ENCODE data around the gene NPC1L1.

The NPC1L1 gene

GRCh38 chr7:44534501-44534900 lies 6.6 kb downstream of the NPC1L1 start:
- Histone ChIP-seq H3K27me3 (replicated peaks; ENCODE audit: control insufficient read depth, insufficient read depth, low read length) (no peaks in the 10 kb centered on the region), H3K4me3 (replicated peaks; ENCODE audit: low read depth, low read length) (no peak overlapping the region), H3K36me3 (ENCODE audit: control insufficient read depth, insufficient read depth, low read length) (no peaks in the 10 kb centered on the region)
- TF ChIP-seq, protein P1, sequence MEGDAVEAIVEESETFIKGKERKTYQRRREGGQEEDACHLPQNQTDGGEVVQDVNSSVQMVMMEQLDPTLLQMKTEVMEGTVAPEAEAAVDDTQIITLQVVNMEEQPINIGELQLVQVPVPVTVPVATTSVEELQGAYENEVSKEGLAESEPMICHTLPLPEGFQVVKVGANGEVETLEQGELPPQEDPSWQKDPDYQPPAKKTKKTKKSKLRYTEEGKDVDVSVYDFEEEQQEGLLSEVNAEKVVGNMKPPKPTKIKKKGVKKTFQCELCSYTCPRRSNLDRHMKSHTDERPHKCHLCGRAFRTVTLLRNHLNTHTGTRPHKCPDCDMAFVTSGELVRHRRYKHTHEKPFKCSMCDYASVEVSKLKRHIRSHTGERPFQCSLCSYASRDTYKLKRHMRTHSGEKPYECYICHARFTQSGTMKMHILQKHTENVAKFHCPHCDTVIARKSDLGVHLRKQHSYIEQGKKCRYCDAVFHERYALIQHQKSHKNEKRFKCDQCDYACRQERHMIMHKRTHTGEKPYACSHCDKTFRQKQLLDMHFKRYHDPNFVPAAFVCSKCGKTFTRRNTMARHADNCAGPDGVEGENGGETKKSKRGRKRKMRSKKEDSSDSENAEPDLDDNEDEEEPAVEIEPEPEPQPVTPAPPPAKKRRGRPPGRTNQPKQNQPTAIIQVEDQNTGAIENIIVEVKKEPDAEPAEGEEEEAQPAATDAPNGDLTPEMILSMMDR (IDR thresholded peaks at IDR 0.05; ENCODE audit: insufficient read depth, low read length, poor library complexity, severe bottlenecking), result peak; percentile 90
- DNase-seq (ENCODE audit: extremely low read depth, insufficient read length), result peak; percentile 31

DNA sequence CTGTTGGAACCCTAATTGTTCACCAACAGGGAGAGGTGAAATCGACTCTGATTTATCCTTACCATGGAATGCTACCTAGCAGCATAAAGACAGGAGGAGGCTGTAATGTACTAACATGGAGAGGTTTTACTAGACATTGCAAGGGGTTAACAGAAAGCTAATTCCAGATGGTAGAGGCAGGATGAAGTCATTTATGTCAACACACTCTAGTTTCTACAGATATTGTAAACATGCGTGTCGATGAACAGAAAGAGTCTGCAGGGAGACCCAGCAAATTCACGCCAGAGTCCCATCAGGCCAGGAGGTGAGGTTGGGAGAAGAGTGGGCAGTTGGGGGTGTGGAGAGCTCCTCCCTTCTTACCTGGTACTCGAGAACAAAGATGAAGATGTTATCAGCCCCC lies 7.0 kb downstream of the NPC1L1 start:
- no peak overlapping the region for H3K4me3 ChIP-seq (replicated peaks; ENCODE audit: low read depth, low read length)
- DNase-seq (ENCODE audit: extremely low read depth, insufficient read length), result no peak
- TF ChIP-seq, protein P1 (IDR thresholded peaks at IDR 0.05; ENCODE audit: insufficient read depth, low read length, poor library complexity, severe bottlenecking), result no peak
- H3K27me3 ChIP-seq (replicated peaks; ENCODE audit: control insufficient read depth, insufficient read depth, low read length), result no peaks in the 10 kb centered on the region
- no peaks in the 10 kb centered on the region for H3K36me3 ChIP-seq (ENCODE audit: control insufficient read depth, insufficient read depth, low read length)

DNA sequence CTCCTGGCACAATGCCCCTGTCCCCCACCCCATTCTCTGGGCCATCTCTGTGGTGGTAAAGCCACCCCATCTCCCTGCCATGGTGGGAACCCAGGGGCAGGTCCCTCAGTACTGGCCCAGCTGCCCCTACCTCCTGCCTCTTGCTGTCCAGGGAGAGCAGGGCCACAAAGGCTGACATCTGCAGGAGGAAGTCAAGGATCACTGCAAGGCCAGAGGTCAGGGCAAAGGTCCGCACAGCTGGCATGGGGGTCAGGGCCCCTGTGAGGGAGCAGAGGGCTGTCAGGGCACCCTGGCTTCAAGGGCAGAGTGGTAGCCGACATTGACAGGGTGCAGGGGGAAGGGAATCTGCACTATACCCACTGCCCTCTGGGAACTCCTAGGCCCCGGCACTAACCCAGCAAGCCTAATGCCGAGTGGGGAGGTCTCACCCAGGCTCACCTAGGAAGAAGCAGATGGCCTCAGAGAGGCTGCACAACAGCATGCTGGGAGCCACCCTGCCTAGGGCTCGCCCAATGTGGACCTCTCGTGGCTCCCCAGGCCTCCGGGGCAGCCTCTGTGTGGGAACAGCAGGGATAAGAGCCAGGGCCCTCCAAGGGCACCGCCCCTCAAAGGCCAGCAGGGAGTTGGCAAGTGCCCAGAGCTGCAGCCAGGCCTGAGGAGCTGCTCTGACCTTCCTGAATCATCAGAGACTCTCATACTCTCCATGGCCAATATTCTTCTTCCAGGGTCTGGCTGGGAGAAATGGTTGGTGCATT lies 7.7 kb downstream of the NPC1L1 start:
- TF ChIP-seq, protein P1 (IDR thresholded peaks at IDR 0.05; ENCODE audit: insufficient read depth, low read length, poor library complexity, severe bottlenecking), result no peak
- H3K27me3 ChIP-seq (replicated peaks; ENCODE audit: control insufficient read depth, insufficient read depth, low read length), result no peaks in the 10 kb centered on the region

GRCh38 chr7:44531421-44532380 lies 9.4 kb downstream of the NPC1L1 start:
- Histone ChIP-seq H3K27me3 (replicated peaks; ENCODE audit: control insufficient read depth, insufficient read depth, low read length) (no peaks in the 10 kb centered on the region), H3K4me3 (replicated peaks; ENCODE audit: low read depth, low read length) (no peak overlapping the region), H3K36me3 (ENCODE audit: control insufficient read depth, insufficient read depth, low read length) (no peaks in the 10 kb centered on the region)

More for the DNA sequence above, 7.7 kb downstream of the NPC1L1 start:
- Histone ChIP-seq H3K36me3 (ENCODE audit: control insufficient read depth, insufficient read depth, low read length) (no peaks in the 10 kb centered on the region), H3K4me3 (replicated peaks; ENCODE audit: low read depth, low read length) (no peak overlapping the region)
- no peak for DNase-seq (ENCODE audit: extremely low read depth, insufficient read length)

DNA sequence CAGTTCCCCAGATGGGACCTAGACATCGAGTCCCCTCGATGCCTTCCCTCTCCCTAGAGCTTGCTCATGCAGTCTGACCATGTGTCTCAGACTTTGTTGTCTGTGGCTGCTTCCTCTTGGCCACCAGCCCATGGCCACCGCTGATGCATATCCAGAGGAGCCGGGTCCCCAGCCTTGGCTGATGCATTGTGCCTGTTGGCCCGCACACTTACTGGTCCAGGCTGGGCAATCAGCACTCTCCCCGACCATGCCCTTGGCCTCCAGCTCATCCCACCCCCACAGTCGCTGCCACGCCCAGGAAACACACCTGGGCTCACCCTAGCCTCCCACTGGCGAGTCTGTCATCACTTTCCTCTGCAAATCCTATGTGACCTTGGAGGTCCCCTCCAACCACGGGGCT lies 10.1 kb downstream of the NPC1L1 start:
- Histone ChIP-seq H3K36me3 (ENCODE audit: control insufficient read depth, insufficient read depth, low read length) (no peaks in the 10 kb centered on the region), H3K27me3 (replicated peaks; ENCODE audit: control insufficient read depth, insufficient read depth, low read length) (no peaks in the 10 kb centered on the region), H3K4me3 (replicated peaks; ENCODE audit: low read depth, low read length) (no peak overlapping the region)
- TF ChIP-seq, protein P1 (IDR thresholded peaks at IDR 0.05; ENCODE audit: insufficient read depth, low read length, poor library complexity, severe bottlenecking), result no peak
- no peak for DNase-seq (ENCODE audit: extremely low read depth, insufficient read length)

More at GRCh38 chr7:44531421-44532380, 9.4 kb downstream of the NPC1L1 start:
- no peak for DNase-seq (ENCODE audit: extremely low read depth, insufficient read length)
- TF ChIP-seq, protein P1 (IDR thresholded peaks at IDR 0.05; ENCODE audit: insufficient read depth, low read length, poor library complexity, severe bottlenecking), result no peak

Measured in GM06990 (cell line).